ENCODE data around the gene SPSB2. TPM values are rescaled to one million over a fixed set of nuclear protein-coding genes. Genes with fewer than 3 reads are reported as not detected.

SPSB2 gene
- total RNA-seq = 10 to 100 TPM; 11.6 to 22.0 TPM
- polyA plus RNA-seq (ENCODE audit: insufficient read depth, low read depth, low replicate concordance) = 21.3 TPM
- long read RNA-seq, donor 1, partial matches to known transcripts = 68 of 76 reads
- long read RNA-seq, donor 1, other reads (novel, unspliced or antisense) = 6 of 76 reads
- long read RNA-seq, donor 2, partial matches to known transcripts = 13 of 15 reads
- long read RNA-seq, donor 2, other reads (novel, unspliced or antisense) = 0 of 15 reads

GRCh38 chr12:6873094-6874014 is at the start of gene SPSB2:
TSS of gene SPSB2 (minus strand) at chr12:6873303. CDS start at chr12:6872901, 402 bp downstream.
- intact Hi-C loops (cut with DNase I; ENCODE audit: low total_unique reads) = no loop called here
- peak; percentile 97 for DNase-seq
- Histone ChIP-seq H3K36me3 (ENCODE audit: low read depth, missing control alignments) (no peaks in the 10 kb centered on the region), H3K27me3 (no peaks in the 10 kb centered on the region), H3K4me1 (peaks cover 33% of the 10 kb centered on the region), H3K27ac (peak within 1 kb of the TSS; percentile 42 to 81), H3K9me3 (no peaks in the 10 kb centered on the region), H3K4me3 (peak within 1 kb of the TSS; percentile 77 to 86)
- no peak for TF ChIP-seq CTCF (IDR thresholded peaks at IDR 0.05)
- TF ChIP-seq POLR2A (IDR thresholded peaks at IDR 0.05) = no peak
- 3 to 4% methylated on average over 5 to 60 of the region's 66 CpGs for WGBS, 2 donors

- intact Hi-C loops (cut with DNase I; ENCODE audit: low total_unique reads) = no loop called here
Observed at GRCh38 chr12:6921996-6922946, 49.2 kb upstream of the SPSB2 start.

GRCh38 chr12:6921539-6921938 is 48.4 kb upstream of the SPSB2 start:
- Histone ChIP-seq H3K4me1 (peaks cover 25% of the 10 kb centered on the region), H3K4me3 (no peak overlapping the region), H3K36me3 (ENCODE audit: low read depth, missing control alignments) (no peaks in the 10 kb centered on the region), H3K27me3 (no peaks in the 10 kb centered on the region), H3K27ac (no peak overlapping the region), H3K9me3 (no peaks in the 10 kb centered on the region)
- 65 to 75% methylated on average over 7 of the region's 7 CpGs for WGBS, 2 donors
- no peak for DNase-seq
- intact Hi-C loops (cut with DNase I; ENCODE audit: low total_unique reads) = no loop called here
- no peak for TF ChIP-seq CTCF (IDR thresholded peaks at IDR 0.05)
- no peak for TF ChIP-seq POLR2A (IDR thresholded peaks at IDR 0.05)

More at GRCh38 chr12:6921996-6922946, 49.2 kb upstream of the SPSB2 start:
- no peaks in the 10 kb centered on the region for H3K36me3 ChIP-seq (ENCODE audit: low read depth, missing control alignments)
- WGBS, 2 donors = 88 to 90% methylated on average over 6 to 9 of the region's 9 CpGs
- H3K4me1 ChIP-seq = peaks cover 25% of the 10 kb centered on the region
- TF ChIP-seq POLR2A (IDR thresholded peaks at IDR 0.05) (no peak), CTCF (IDR thresholded peaks at IDR 0.05) (no peak)
- H3K9me3 ChIP-seq = no peaks in the 10 kb centered on the region
- no peak overlapping the region for H3K4me3 ChIP-seq
- H3K27me3 ChIP-seq = no peaks in the 10 kb centered on the region
- no peak overlapping the region for H3K27ac ChIP-seq
- DNase-seq = no peak

GRCh38 chr12:6919588-6919987 is 46.5 kb upstream of the SPSB2 start:
- no peaks in the 10 kb centered on the region for H3K36me3 ChIP-seq (ENCODE audit: low read depth, missing control alignments)
- peaks cover 16% of the 10 kb centered on the region for H3K4me1 ChIP-seq
- intact Hi-C loops (cut with DNase I; ENCODE audit: low total_unique reads) = no loop called here
- no peak overlapping the region for H3K27ac ChIP-seq
- no peaks in the 10 kb centered on the region for H3K27me3 ChIP-seq
- H3K4me3 ChIP-seq = no peak overlapping the region
- no peak for TF ChIP-seq POLR2A (IDR thresholded peaks at IDR 0.05)
- TF ChIP-seq CTCF (IDR thresholded peaks at IDR 0.05) = no peak
- DNase-seq = no peak
- WGBS, 2 donors = 68 to 72% methylated on average over 7 of the region's 7 CpGs
- H3K9me3 ChIP-seq = no peaks in the 10 kb centered on the region
